Upper lobe of right lung (tissue), 1 donor: ENCODE data around the gene SLC4A1. TPM values are rescaled to one million over a fixed set of nuclear protein-coding genes. Genes with fewer than 3 reads are reported as not detected.

Source experiments
- ATAC-seq: fragments of 200-7000 bp; cut with Tn5 transposase; one replicate; pipeline ENCODE4 v1.9.1; 2020; ENCODE audit warnings: mild to moderate bottlenecking, moderate library complexity
- DNase-seq: peaks from one replicate; pipeline ENCODE4 v3.0.0-alpha.2; 2020
- H3K27ac ChIP-seq: fragments of 200-600 bp; one replicate; pipeline ENCODE4 v1.8.0; 2022
- H3K27me3 ChIP-seq: fragments of 200-600 bp; one replicate; pipeline ENCODE4 v1.8.0; 2022; ENCODE audit warnings: mild to moderate bottlenecking
- H3K36me3 ChIP-seq: fragments of 200-600 bp; one replicate; pipeline ENCODE4 v1.8.0; 2022
- H3K4me1 ChIP-seq: fragments of 200-600 bp; one replicate; pipeline ENCODE4 v1.8.0; 2022
- H3K4me3 ChIP-seq: fragments of 200-600 bp; one replicate; pipeline ENCODE4 v1.8.0; 2022; ENCODE audit warnings: mild to moderate bottlenecking
- H3K9me3 ChIP-seq: fragments of 200-600 bp; one replicate; pipeline ENCODE4 v1.8.0; 2022
- intact Hi-C: fragments of 100-400 bp; cut with DNase I; formaldehyde crosslinking; loops from one replicate; pipeline ENCODE4 v1.11.0; 2022
- total RNA-seq: library from RNA; stranded (reverse); fragmentation: NEBNext Ultra II Directional; extraction: Animal tissue kit (Norgen Biotek cat#: 25700); gene quantifications from one replicate; pipeline ENCODE4 v1.2.1, GENCODE V29; 2021
- TF ChIP-seq, protein P1 (sequence below): fragments of 200-600 bp; IDR thresholded peaks from one replicate; pipeline ENCODE4 v1.8.0; 2022; ENCODE audit warnings: antibody characterized with exemption
- donor health status: DM: no; HTN: yes; CAD: no; lungs with severe emphysema.

The SLC4A1 gene
- total RNA-seq, 1 donor from 2014 or later: 0.43 TPM

DNA sequence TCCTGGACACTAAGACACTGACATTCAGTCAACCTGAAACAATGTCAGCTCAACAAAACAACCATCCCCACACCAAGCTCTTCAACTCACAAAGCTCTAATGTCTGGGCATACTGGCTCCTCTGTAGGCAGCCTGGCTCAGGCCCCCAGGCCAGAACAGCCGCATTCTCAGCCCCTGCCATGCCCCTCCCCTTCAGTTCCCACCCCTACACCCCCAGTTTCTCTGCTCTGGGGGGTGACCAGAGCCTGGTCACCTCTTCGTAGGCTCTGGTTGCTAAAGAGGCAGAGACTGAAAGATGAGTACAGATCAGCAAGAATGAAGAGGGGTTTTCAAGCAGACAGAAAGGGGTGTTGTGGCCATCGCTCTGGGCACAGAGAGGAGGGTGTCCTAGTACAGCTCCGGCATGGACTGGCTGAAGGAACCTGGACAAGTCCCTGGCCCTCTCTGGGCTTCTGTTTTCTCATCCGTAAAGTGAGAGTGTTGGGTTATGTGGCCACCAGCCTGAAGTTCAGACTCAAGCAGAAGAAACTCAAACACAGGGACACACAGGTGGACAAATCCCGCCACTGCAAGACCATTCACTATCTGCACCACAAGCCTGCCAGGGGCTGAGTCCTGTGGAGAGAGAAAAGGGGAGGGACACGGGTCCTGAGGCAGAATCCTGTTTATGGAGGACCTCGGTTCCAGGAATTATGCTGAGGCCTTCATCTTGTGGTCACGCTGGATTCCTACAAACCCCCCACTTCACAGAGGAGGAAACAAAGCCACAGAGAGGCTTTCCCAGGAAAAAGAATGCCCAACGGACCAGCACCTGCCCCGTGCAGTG lies 987 bp upstream of the SLC4A1 start:
- Histone ChIP-seq H3K4me3 (no peak overlapping the region), H3K27ac (no peak overlapping the region), H3K9me3 (no peaks in the 10 kb centered on the region), H3K36me3 (no peaks in the 10 kb centered on the region), H3K4me1 (peaks cover 4% of the 10 kb centered on the region), H3K27me3 (no peaks in the 10 kb centered on the region)
- intact Hi-C loops: no loop called here
- DNase-seq: no peak
- no peak for ATAC-seq
- TF ChIP-seq, protein P1, sequence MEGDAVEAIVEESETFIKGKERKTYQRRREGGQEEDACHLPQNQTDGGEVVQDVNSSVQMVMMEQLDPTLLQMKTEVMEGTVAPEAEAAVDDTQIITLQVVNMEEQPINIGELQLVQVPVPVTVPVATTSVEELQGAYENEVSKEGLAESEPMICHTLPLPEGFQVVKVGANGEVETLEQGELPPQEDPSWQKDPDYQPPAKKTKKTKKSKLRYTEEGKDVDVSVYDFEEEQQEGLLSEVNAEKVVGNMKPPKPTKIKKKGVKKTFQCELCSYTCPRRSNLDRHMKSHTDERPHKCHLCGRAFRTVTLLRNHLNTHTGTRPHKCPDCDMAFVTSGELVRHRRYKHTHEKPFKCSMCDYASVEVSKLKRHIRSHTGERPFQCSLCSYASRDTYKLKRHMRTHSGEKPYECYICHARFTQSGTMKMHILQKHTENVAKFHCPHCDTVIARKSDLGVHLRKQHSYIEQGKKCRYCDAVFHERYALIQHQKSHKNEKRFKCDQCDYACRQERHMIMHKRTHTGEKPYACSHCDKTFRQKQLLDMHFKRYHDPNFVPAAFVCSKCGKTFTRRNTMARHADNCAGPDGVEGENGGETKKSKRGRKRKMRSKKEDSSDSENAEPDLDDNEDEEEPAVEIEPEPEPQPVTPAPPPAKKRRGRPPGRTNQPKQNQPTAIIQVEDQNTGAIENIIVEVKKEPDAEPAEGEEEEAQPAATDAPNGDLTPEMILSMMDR: no peak

DNA sequence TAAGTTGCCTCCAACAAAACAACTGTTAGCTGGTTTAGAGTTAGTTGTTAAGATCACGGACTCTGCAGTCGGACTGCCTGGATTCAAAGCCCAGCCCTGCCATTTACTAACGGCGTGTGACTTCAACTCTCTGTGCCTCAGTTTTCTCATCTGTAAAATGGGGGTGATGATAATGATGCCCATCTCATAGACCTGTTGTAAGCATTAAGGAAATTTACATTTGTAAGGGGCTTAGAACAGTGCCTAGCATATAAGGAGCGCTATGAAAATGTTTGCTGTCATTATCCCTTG lies 825 bp downstream of the SLC4A1 start:
- intact Hi-C loops: no loop called here

GRCh38 chr17:44266402-44267164 lies 1.4 kb downstream of the SLC4A1 start:
- ATAC-seq: no peak
- Histone ChIP-seq H3K27me3 (no peaks in the 10 kb centered on the region), H3K4me1 (no peaks in the 10 kb centered on the region), H3K4me3 (no peak overlapping the region), H3K36me3 (no peaks in the 10 kb centered on the region), H3K27ac (no peak overlapping the region), H3K9me3 (no peaks in the 10 kb centered on the region)
- DNase-seq: no peak
- TF ChIP-seq, protein P1: no peak
- intact Hi-C loops: no loop called here

More for the DNA sequence above, 825 bp downstream of the SLC4A1 start:
- H3K4me1 ChIP-seq: no peaks in the 10 kb centered on the region
- DNase-seq (no peak), ATAC-seq (no peak)
- H3K4me3 ChIP-seq: no peak overlapping the region
- no peaks in the 10 kb centered on the region for H3K9me3 ChIP-seq
- TF ChIP-seq, protein P1: no peak
- H3K36me3 ChIP-seq: no peaks in the 10 kb centered on the region
- no peaks in the 10 kb centered on the region for H3K27me3 ChIP-seq
- no peak overlapping the region for H3K27ac ChIP-seq

DNA sequence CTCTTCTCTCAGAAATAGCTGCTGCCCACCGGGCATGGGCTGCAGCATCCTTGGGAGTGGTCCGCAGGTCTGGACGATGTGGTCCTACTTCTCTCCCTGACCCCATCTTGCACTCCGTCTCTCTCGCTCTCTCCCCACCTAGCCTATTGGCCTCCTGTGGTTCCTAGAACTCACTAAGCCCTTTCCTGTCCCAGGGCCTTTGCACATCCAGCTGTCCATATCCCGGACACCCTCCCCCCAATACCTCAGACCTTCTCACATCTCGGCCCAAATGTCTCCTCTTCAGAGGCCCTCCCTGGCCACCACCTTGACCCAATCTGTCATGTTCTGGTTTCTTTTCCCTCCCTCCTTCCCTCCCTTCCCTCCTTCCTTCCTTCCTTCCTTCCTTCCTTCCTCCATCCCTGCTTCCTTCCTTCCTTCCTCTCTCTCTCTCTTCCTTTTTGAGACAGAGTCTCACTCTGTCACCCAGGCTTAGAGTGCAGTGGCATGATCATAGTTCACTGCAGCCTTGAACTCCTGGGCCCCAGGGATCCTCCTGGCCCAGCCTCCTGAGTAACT lies 4.5 kb downstream of the SLC4A1 start:
- no peaks in the 10 kb centered on the region for H3K9me3 ChIP-seq

GRCh38 chr17:44262654-44263225 lies 5.2 kb downstream of the SLC4A1 start:
- TF ChIP-seq, protein P1: no peak
- intact Hi-C loops: no loop called here
- Histone ChIP-seq H3K27me3 (no peaks in the 10 kb centered on the region), H3K36me3 (no peaks in the 10 kb centered on the region), H3K9me3 (no peaks in the 10 kb centered on the region), H3K27ac (no peak overlapping the region), H3K4me3 (no peak overlapping the region), H3K4me1 (no peaks in the 10 kb centered on the region)
- DNase-seq (no peak), ATAC-seq (no peak)

More for the DNA sequence above, 4.5 kb downstream of the SLC4A1 start:
- Histone ChIP-seq H3K4me3 (no peak overlapping the region), H3K4me1 (no peaks in the 10 kb centered on the region), H3K27ac (no peak overlapping the region), H3K27me3 (no peaks in the 10 kb centered on the region), H3K36me3 (no peaks in the 10 kb centered on the region)
- DNase-seq (no peak), ATAC-seq (no peak)
- TF ChIP-seq, protein P1: no peak
- intact Hi-C loops: no loop called here
